ENCODE measurements around the gene RPL36AL.

- TF ChIP-seq CTCF (IDR thresholded peaks at IDR 0.05; ENCODE audit: insufficient read depth, low read length) (no peak), POLR2AphosphoS5 (IDR thresholded peaks at IDR 0.05; ENCODE audit: low read depth) (no peak)
- TF ChIP-seq, protein P1, sequence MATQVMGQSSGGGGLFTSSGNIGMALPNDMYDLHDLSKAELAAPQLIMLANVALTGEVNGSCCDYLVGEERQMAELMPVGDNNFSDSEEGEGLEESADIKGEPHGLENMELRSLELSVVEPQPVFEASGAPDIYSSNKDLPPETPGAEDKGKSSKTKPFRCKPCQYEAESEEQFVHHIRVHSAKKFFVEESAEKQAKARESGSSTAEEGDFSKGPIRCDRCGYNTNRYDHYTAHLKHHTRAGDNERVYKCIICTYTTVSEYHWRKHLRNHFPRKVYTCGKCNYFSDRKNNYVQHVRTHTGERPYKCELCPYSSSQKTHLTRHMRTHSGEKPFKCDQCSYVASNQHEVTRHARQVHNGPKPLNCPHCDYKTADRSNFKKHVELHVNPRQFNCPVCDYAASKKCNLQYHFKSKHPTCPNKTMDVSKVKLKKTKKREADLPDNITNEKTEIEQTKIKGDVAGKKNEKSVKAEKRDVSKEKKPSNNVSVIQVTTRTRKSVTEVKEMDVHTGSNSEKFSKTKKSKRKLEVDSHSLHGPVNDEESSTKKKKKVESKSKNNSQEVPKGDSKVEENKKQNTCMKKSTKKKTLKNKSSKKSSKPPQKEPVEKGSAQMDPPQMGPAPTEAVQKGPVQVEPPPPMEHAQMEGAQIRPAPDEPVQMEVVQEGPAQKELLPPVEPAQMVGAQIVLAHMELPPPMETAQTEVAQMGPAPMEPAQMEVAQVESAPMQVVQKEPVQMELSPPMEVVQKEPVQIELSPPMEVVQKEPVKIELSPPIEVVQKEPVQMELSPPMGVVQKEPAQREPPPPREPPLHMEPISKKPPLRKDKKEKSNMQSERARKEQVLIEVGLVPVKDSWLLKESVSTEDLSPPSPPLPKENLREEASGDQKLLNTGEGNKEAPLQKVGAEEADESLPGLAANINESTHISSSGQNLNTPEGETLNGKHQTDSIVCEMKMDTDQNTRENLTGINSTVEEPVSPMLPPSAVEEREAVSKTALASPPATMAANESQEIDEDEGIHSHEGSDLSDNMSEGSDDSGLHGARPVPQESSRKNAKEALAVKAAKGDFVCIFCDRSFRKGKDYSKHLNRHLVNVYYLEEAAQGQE (IDR thresholded peaks at IDR 0.05; ENCODE audit: insufficient replicate concordance, low read depth): no peak
These were observed 40.6 kb downstream of the RPL36AL start for GRCh38 chr14:49579841-49580240.
